HPDE6-E6E7 (cell line): ENCODE data around the gene KRT32.

Experiments used
- DNase-seq: peaks from one replicate; pipeline ENCODE4 v3.0.0; 2011; ENCODE audit warnings: missing footprints; ENCODE audit errors: extremely low spot score

KRT32 gene

GRCh38 chr17:41492771-41493170 lies 25.6 kb upstream of the KRT32 start:
- no peak for DNase-seq

- DNase-seq = no peak
Observed at GRCh38 chr17:41492351-41492750, 25.2 kb upstream of the KRT32 start.

GRCh38 chr17:41491476-41491875 lies 24.3 kb upstream of the KRT32 start:
- DNase-seq = no peak

GRCh38 chr17:41490000-41490990 lies 23.1 kb upstream of the KRT32 start:
- DNase-seq = no peak

- DNase-seq = no peak
Observed at GRCh38 chr17:41489531-41489930, 22.3 kb upstream of the KRT32 start, which contains the start of gene KRT36. TSS of gene KRT36 (minus strand) at chr17:41489910. CDS start at chr17:41489864, 46 bp downstream.

GRCh38 chr17:41486809-41487530 lies 19.8 kb upstream of the KRT32 start:
- no peak for DNase-seq

GRCh38 chr17:41486316-41486715 lies 19.1 kb upstream of the KRT32 start:
- no peak for DNase-seq

GRCh38 chr17:41484920-41485904 lies 18.0 kb upstream of the KRT32 start:
- no peak for DNase-seq

GRCh38 chr17:41483991-41484826 lies 17.0 kb upstream of the KRT32 start:
- no peak for DNase-seq

- DNase-seq = no peak
Observed at GRCh38 chr17:41483531-41483930, 16.3 kb upstream of the KRT32 start.

GRCh38 chr17:41481036-41481435 lies 13.8 kb upstream of the KRT32 start, which contains the start of gene KRT35:
TSS of gene KRT35 (minus strand) at chr17:41481151. CDS start at chr17:41481097, 54 bp downstream.
- no peak for DNase-seq

GRCh38 chr17:41480581-41480980 lies 13.4 kb upstream of the KRT32 start:
- no peak for DNase-seq

- no peak for DNase-seq
Observed at GRCh38 chr17:41480136-41480535, 12.9 kb upstream of the KRT32 start.

GRCh38 chr17:41478237-41478636 lies 11.1 kb upstream of the KRT32 start:
- DNase-seq = no peak

GRCh38 chr17:41476866-41477815 lies 10.0 kb upstream of the KRT32 start:
- DNase-seq = no peak

- DNase-seq = no peak
Observed at GRCh38 chr17:41475421-41475820, 8.2 kb upstream of the KRT32 start.

- no peak for DNase-seq
Observed at GRCh38 chr17:41474863-41475262, 7.7 kb upstream of the KRT32 start.

- no peak for DNase-seq
Observed at GRCh38 chr17:41468346-41468745, 1.2 kb upstream of the KRT32 start.

- no peak for DNase-seq
Observed at GRCh38 chr17:41467561-41467960, 375 bp upstream of the KRT32 start.
